Activated CD4-positive, alpha-beta T cell treated with anti-CD3 and anti-CD28 coated beads, Interleukin-2, amount 10 ng/mL, durations not matched to agents 7 days and 5 days (primary cell): ENCODE results near the gene HSPB7. TPM values are rescaled to one million over a fixed set of nuclear protein-coding genes. Genes with fewer than 3 reads are reported as not detected.
"Not testable (repeated sequence)": the region's sequence is repeated elsewhere in the genome, so short reads cannot be mapped to it uniquely, and the experiment has no call there.

Source experiments
- CTCF ChIA-PET: fragments of 350-600 bp; sonication (Branson Sonifier 250); formaldehyde crosslinking; loops from one replicate; lab custom pipeline; 2021; ENCODE audit warnings: antibody characterized with exemption; lab: Charles Lee
- POLR2A ChIA-PET: fragments of 350-600 bp; sonication (Branson Sonifier 250); formaldehyde crosslinking; loops from one replicate; lab custom pipeline; 2021; ENCODE audit warnings: antibody characterized with exemption; lab: Charles Lee
- DNase-seq: peaks from one replicate; pipeline ENCODE4 v3.0.0-alpha.2; 2020
- H3K27ac Mint-ChIP-seq: one replicate; pipeline ENCODE4 v1.8.0; 2021; ENCODE audit warnings: mild to moderate bottlenecking, moderate library complexity, mixed read lengths
- H3K27me3 Mint-ChIP-seq: one replicate; pipeline ENCODE4 v1.8.0; 2021; ENCODE audit warnings: mixed read lengths
- H3K36me3 Mint-ChIP-seq: one replicate; pipeline ENCODE4 v1.8.0; 2021; ENCODE audit warnings: low read depth, mixed read lengths
- H3K4me1 Mint-ChIP-seq: one replicate; pipeline ENCODE4 v1.8.0; 2021; ENCODE audit warnings: mixed read lengths
- H3K4me3 Mint-ChIP-seq: one replicate; pipeline ENCODE4 v1.8.0; 2021; ENCODE audit warnings: mild to moderate bottlenecking, moderate library complexity, mixed read lengths
- H3K9me3 Mint-ChIP-seq: one replicate; pipeline ENCODE4 v1.8.0; 2021; ENCODE audit warnings: mixed read lengths
- total RNA-seq, 2 experiments: library from RNA; stranded (reverse); gene quantifications; one replicate each; pipeline ENCODE4 v1.2.3, GENCODE V29; 2021

HSPB7 gene
- total RNA-seq, 2 experiments from 2014 or later: not detected

DNA sequence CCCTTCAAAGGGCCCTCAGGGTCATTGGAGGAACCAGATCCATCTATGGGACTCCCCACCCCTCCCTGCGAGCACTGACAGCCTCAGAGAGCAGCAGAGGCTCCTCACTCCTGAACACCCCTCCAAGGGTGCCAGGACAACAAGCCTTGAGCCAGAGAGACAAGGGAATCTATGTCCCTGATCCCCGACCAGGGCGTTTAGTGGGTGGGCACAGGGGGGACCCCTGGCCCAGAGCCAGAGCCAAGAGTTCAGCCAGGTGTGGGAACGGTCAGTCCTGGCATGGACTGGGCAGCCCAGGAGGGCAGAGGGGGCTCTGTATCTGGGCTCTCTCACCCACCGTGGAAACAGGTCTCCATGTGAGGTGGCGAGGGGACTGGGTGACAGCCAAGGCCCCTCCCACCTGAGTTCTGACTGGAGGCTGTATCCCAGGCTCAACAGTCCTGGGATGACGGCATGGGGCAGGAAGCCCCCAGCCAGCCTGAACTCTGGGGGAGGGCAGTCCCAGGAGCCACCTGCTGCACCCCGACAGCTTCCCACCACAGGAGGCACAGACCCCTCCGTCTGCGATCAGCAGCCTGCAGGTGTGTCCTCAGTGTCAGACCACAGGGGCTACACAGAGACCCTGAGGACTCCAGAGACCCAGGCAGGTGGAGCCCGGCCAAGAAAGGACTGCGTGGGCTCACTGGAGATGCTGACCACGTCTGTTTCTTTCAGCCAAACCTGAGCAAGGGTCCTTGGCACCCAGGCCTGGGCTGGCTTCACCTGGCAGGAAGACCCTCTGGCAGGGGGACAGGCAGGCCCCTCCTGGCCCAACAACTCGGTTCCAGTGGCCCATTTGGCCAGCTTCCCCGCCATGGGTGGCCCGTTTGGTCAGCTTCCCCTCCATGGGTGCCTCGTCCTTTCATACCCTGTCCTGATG, 25.0 kb downstream of the HSPB7 start:
- Mint-ChIP-seq H3K27me3 (peaks cover 2% of the 10 kb centered on the region), H3K9me3 (no peaks in the 10 kb centered on the region), H3K27ac (no peak overlapping the region), H3K36me3 (no peaks in the 10 kb centered on the region), H3K4me3 (no peak overlapping the region), H3K4me1 (no peaks in the 10 kb centered on the region)
- ChIA-PET POLR2A (no interaction called here), CTCF (interaction anchor here (1.5 kb wide), 1 partner anchor 201 kb away, joined by 4 read pairs; no protein-coding TSS in a partner anchor)
- no peak for DNase-seq

- Mint-ChIP-seq H3K36me3 (no peaks in the 10 kb centered on the region), H3K27ac (no peak overlapping the region), H3K4me3 (no peak overlapping the region), H3K9me3 (no peaks in the 10 kb centered on the region), H3K27me3 (peaks cover 2% of the 10 kb centered on the region), H3K4me1 (no peaks in the 10 kb centered on the region)
- ChIA-PET POLR2A (no interaction called here), CTCF (no interaction called here)
- no peak for DNase-seq
Observed at GRCh38 chr1:15992187-15992553, 25.7 kb downstream of the HSPB7 start.

GRCh38 chr1:15991427-15992186, 26.2 kb downstream of the HSPB7 start:
- CTCF ChIA-PET: no interaction called here
- DNase-seq: no peak
- POLR2A ChIA-PET: no interaction called here
- H3K27ac Mint-ChIP-seq: no peak overlapping the region
- no peak overlapping the region for H3K4me3 Mint-ChIP-seq
- H3K9me3 Mint-ChIP-seq: no peaks in the 10 kb centered on the region
- H3K27me3 Mint-ChIP-seq: peaks cover 2% of the 10 kb centered on the region
- no peaks in the 10 kb centered on the region for H3K36me3 Mint-ChIP-seq
- H3K4me1 Mint-ChIP-seq: no peaks in the 10 kb centered on the region

DNA sequence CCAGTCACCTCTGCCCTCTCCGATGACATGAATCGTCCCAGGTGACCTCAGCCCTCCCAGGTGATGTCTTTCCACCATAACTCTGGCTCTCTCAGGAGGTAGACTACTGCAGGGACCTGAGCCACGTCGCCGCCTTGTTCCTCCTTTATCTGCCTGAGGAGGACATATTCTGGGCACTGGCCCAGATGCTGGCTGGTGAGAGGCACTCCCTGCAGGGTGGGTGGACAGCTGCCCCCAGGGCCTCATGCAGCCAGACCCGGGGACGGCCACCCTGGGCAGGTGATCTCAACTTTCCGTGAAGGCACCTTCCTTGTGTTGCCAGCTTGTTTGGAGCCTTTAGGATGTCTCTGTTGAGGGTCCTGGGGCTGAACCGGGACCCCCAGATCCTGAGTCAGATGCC, 28.1 kb downstream of the HSPB7 start:
- H3K27ac Mint-ChIP-seq: no peak overlapping the region
- H3K36me3 Mint-ChIP-seq: no peaks in the 10 kb centered on the region
- H3K9me3 Mint-ChIP-seq: no peaks in the 10 kb centered on the region
- POLR2A ChIA-PET: no interaction called here
- H3K27me3 Mint-ChIP-seq: peaks cover 2% of the 10 kb centered on the region
- H3K4me1 Mint-ChIP-seq: no peaks in the 10 kb centered on the region
- CTCF ChIA-PET: no interaction called here
- DNase-seq: no peak
- H3K4me3 Mint-ChIP-seq: no peak overlapping the region

DNA sequence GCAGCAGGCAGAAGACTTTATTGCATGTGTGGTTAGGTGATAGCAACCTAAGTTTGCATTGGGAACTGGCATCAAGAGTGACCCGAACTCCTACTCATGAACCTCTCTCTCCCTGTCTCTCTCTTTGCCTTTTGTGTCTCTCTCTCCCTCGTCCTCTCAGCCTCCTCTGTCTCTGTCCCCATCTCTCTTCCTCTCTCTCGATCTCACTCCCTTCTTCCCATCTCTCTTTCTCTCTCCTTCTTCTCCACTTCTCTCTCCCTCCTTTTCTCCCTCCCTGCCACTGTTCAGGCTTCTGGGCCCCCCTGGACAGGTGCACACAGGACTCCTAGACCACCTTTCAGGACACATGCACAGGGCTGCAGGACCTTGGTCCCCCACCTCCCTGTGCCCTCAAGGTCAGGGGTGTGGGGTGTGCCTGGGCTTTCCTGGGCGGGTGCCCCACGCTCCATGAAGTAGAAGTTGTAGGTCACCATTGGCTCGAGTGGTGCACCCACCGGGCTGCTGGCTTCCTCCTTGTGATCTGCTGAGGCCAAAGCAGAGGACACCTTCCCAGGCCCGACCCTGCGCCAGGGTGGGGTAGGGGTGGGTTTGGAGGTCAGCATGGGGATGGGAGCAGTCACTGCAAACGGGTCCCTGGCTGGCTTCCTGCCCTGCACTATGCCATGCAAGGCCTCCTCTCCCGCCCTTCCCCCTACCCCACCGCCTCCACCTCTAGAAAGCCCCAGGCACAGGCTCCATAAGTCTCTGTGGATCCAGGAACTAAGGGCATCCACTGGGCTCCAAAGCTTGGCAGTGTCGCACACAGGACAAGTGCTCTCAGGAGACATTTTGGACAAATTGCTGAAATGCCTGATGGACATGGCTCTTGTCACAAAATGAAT, 28.7 kb downstream of the HSPB7 start:
- Mint-ChIP-seq H3K4me1 (no peaks in the 10 kb centered on the region), H3K27me3 (peaks cover 4% of the 10 kb centered on the region), H3K9me3 (no peaks in the 10 kb centered on the region), H3K36me3 (no peaks in the 10 kb centered on the region), H3K27ac (no peak overlapping the region), H3K4me3 (no peak overlapping the region)
- ChIA-PET CTCF (interaction anchor here (0.8 kb wide), 1 partner anchor 171 kb away, joined by 4 read pairs; no protein-coding TSS in a partner anchor), POLR2A (no interaction called here)
- DNase-seq: no peak

GRCh38 chr1:15985611-15986297, 32.1 kb downstream of the HSPB7 start:
- H3K27ac Mint-ChIP-seq: no peak overlapping the region
- ChIA-PET POLR2A (no interaction called here), CTCF (no interaction called here)
- H3K36me3 Mint-ChIP-seq: no peaks in the 10 kb centered on the region
- no peak overlapping the region for H3K4me3 Mint-ChIP-seq
- H3K9me3 Mint-ChIP-seq: no peaks in the 10 kb centered on the region
- no peak for DNase-seq
- no peaks in the 10 kb centered on the region for H3K4me1 Mint-ChIP-seq
- H3K27me3 Mint-ChIP-seq: peaks cover 6% of the 10 kb centered on the region

GRCh38 chr1:15983275-15983674, 34.6 kb downstream of the HSPB7 start:
- Mint-ChIP-seq H3K4me1 (no peaks in the 10 kb centered on the region), H3K9me3 (no peaks in the 10 kb centered on the region), H3K4me3 (no peak overlapping the region), H3K27ac (no peak overlapping the region), H3K36me3 (no peaks in the 10 kb centered on the region), H3K27me3 (peaks cover 4% of the 10 kb centered on the region)
- POLR2A ChIA-PET: no interaction called here
- DNase-seq: no peak
- CTCF ChIA-PET: no interaction called here

DNA sequence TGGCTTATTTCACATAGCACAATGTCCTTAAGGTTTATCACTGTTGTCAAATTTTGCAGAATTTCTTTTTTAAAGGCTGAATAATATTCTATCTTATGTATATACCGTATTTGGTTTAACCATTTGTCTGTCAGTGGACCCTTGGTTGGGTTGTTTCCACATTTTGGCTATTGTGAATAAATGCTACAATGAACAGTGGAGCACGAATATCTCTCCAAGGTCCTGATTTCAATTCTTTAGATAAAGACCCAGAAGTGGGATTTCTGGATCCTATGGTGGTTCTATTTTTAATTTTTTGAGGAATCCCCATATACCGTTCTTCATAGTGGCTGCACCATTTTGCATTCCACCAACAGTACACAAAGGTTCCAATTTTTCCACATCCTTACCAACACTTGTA, 36.2 kb downstream of the HSPB7 start:
- ChIA-PET CTCF (no interaction called here), POLR2A (no interaction called here)
- Mint-ChIP-seq H3K36me3 (no peaks in the 10 kb centered on the region), H3K4me1 (peaks cover 2% of the 10 kb centered on the region), H3K27me3 (peaks cover 4% of the 10 kb centered on the region), H3K27ac (no peak overlapping the region), H3K9me3 (peaks cover under 1% of the 10 kb centered on the region), H3K4me3 (no peak overlapping the region)
- DNase-seq: no peak

GRCh38 chr1:15977947-15978346, 39.9 kb downstream of the HSPB7 start:
- H3K4me3 Mint-ChIP-seq, H3K27ac Mint-ChIP-seq, H3K9me3 Mint-ChIP-seq, CTCF ChIA-PET, POLR2A ChIA-PET, H3K27me3 Mint-ChIP-seq, H3K36me3 Mint-ChIP-seq, DNase-seq: not testable (repeated sequence)
- H3K4me1 Mint-ChIP-seq: peaks cover 28% of the 10 kb centered on the region

DNA sequence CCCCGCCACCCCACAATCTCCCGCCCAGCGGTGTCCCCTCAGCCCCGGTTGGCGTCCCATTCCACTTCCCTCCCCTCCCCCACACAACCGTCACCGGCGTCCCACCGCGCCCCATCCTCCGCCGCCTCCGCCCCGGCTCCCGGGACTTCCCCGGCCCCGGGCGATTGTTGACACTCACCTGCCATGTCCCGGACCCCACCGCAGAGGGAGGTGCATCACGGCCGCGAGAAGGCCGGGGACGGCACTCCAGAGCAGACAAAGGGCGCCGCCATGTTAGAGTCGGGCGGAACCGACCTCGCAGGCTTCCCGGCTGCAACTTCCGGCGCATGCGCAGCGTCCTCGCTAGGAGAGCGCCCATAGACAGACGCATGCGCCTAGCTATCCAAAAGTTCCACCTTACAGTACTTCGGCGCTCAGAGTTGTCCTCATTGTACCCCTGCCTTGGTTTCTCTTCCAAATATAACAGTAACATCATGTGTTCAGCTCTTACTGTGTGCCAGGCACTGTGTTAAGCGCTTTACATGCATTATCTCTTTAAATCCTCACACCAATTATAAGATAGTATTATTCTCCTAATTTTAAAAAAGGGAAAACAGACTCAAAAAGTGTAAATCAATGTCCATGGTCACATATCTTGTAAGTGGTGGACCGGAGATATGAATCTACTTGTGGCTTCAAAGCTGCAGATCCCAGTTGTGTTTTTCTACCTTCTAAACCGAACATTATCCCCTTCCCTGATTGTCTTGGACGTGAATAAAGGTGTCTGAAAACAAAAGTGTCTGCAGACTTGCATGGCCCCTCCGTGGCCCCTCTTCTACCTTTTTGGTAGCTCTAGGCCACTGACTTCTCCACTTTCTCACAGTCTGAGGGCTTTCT, 41.8 kb downstream of the HSPB7 start, which contains the start of gene ZBTB17:
TSS of gene ZBTB17 (minus strand) at position 297 of the 876 bp plus-strand sequence. CDS start 27,606 bp downstream, outside the sequence.
- no peaks in the 10 kb centered on the region for H3K27me3 Mint-ChIP-seq

DNA sequence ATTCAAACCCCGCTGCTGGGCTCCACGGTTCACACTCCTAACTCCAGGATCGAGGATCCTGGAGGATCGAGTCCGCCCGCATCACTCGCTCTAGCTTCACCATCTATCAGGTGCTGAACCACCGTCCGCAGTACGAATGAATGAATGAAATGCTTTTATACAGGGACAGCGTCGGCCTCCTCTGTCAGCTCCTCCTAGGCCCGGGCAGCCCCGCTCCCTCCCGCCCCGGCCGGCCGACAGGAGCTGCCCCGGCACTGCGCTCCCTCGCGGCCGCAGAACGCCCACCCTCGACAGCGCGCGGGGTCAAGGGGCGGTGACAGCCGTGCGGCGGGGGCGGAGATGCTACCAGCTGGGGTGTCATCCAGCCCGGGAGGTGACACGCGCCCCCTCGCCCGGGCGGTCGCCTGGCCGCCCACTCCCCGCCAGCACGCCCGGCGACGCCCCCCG, 42.5 kb downstream of the HSPB7 start:
- Mint-ChIP-seq H3K27ac (peak overlapping the region; percentile 54), H3K36me3 (peaks cover 25% of the 10 kb centered on the region), H3K4me3 (peak overlapping the region; percentile 91), H3K27me3 (no peaks in the 10 kb centered on the region), H3K9me3 (peaks cover 3% of the 10 kb centered on the region), H3K4me1 (peaks cover 33% of the 10 kb centered on the region)
- peak; percentile 64 for DNase-seq
- POLR2A ChIA-PET: interaction anchor here (1.0 to 1.6 kb wide), 2 partner anchors 11 to 16 kb away, joined by 3 to 4 read pairs; no protein-coding TSS in a partner anchor
- CTCF ChIA-PET: interaction anchor here (0.6 to 2.0 kb wide), 12 partner anchors 8 to 183 kb away, joined by 3 to 5 read pairs (median 4); no protein-coding TSS in a partner anchor

More for the DNA sequence above, 41.8 kb downstream of the HSPB7 start, which contains the start of gene ZBTB17:
- Mint-ChIP-seq H3K36me3 (peaks cover 20% of the 10 kb centered on the region), H3K9me3 (peaks cover 3% of the 10 kb centered on the region), H3K4me1 (peaks cover 33% of the 10 kb centered on the region), H3K27ac (peak within 1 kb of the TSS; percentile 91), H3K4me3 (peak within 1 kb of the TSS; percentile 91)
- DNase-seq: peak; percentile 95
- ChIA-PET CTCF (interaction anchor here (0.7 to 2.0 kb wide), 12 partner anchors 9 to 184 kb away, joined by 3 to 5 read pairs (median 4); no protein-coding TSS in a partner anchor), POLR2A (interaction anchor here (0.5 to 1.6 kb wide), 4 partner anchors 9 to 142 kb away, joined by 3 to 4 read pairs (median 4); no protein-coding TSS in a partner anchor)
